Loucy (cell line): ENCODE data around the gene RAB10.

Experiments
- CTCF ChIP-seq: fragments of 200-600 bp; sonication (generic); conservative IDR thresholded peaks from 2 replicates; pipeline ENCODE4 v1.5.1; 2014; ENCODE audit warnings: mild to moderate bottlenecking, antibody characterized with exemption, low read length
- EZH2phosphoT487 ChIP-seq: fragments of 200-600 bp; IDR thresholded peaks from 2 replicates; pipeline ENCODE4 v1.6.1; 2018; ENCODE audit warnings: antibody characterized with exemption, mild to moderate bottlenecking, moderate library complexity, borderline replicate concordance

- TF ChIP-seq CTCF = no peak
- TF ChIP-seq EZH2phosphoT487 = no peak
These were observed 10.2 kb downstream of the RAB10 start for GRCh38 chr2:26043862-26044696.
